Lung (tissue), 12 donors: Measurements from ENCODE around the gene MADD. TPM values are rescaled to one million over a fixed set of nuclear protein-coding genes. Genes with fewer than 3 reads are reported as not detected.
"Not testable (repeated sequence)": the region's sequence is repeated elsewhere in the genome, so short reads cannot be mapped to it uniquely, and the experiment has no call there.

Source experiments
- ATAC-seq: fragments of 200-7000 bp; cut with Tn5 transposase; one replicate; pipeline ENCODE4 v1.9.1; 2020; ENCODE audit warnings: moderate number of reproducible peaks; ENCODE audit not compliant: insufficient read depth, low FRiP score
- DNase-seq, 3 donors: peaks; one replicate each; pipeline ENCODE4 v3.0.0-alpha.2; 2013 to 2017
- H3K27ac ChIP-seq, 2 donors: one replicate each; pipeline ENCODE4 v1.5.1; 2013; ENCODE audit warnings: mild to moderate bottlenecking in 2 of 2, moderate library complexity in 2 of 2, control low read depth in 1 of 2, inconsistent platforms in 1 of 2, low read depth in 1 of 2, low read length in 1 of 2
- H3K27me3 ChIP-seq, 3 donors: one replicate each; pipeline ENCODE4 v1.5.1; 2013; ENCODE audit warnings: low read length in 2 of 3; ENCODE audit not compliant: control insufficient read depth in 3 of 3, insufficient read depth in 3 of 3
- H3K36me3 ChIP-seq, 4 donors: one replicate each; pipeline ENCODE4 v1.5.1; 2013; ENCODE audit warnings: low read length in 4 of 4, mild to moderate bottlenecking in 1 of 4, moderate library complexity in 1 of 4; ENCODE audit not compliant: control insufficient read depth in 4 of 4, insufficient read depth in 4 of 4
- H3K4me1 ChIP-seq, 5 donors: one replicate each; pipeline ENCODE4 v1.5.1; 2013; ENCODE audit warnings: low read length in 5 of 5, mild to moderate bottlenecking in 2 of 5, moderate library complexity in 1 of 5; ENCODE audit not compliant: control insufficient read depth in 5 of 5, insufficient read depth in 5 of 5
- H3K4me3 ChIP-seq: one replicate; pipeline ENCODE4 v1.5.1; 2013; ENCODE audit warnings: mild to moderate bottlenecking, control low read depth, moderate library complexity
- H3K9ac ChIP-seq, 2 donors: one replicate each; pipeline ENCODE4 v1.5.1; 2013; ENCODE audit warnings: low read length in 2 of 2, control low read depth in 1 of 2; ENCODE audit not compliant: insufficient read depth in 1 of 2
- H3K9me3 ChIP-seq, 4 donors: one replicate each; pipeline ENCODE4 v1.5.1; 2013; ENCODE audit warnings: low read length in 3 of 4, mild to moderate bottlenecking in 1 of 4, moderate library complexity in 1 of 4; ENCODE audit not compliant: control insufficient read depth in 4 of 4, insufficient read depth in 3 of 4
- CTCF ChIP-seq: IDR thresholded peaks from 2 replicates; pipeline ENCODE4 v1.5.1; 2012; ENCODE audit warnings: mild to moderate bottlenecking; ENCODE audit errors: control extremely low read depth, extremely low read depth
- whole genome bisulfite sequencing, 2 donors: extraction: QIAGEN DNeasy Blood & Tissue Kit; methylation state at CpG; one replicate each; pipeline ENCODE4 v1.1.7; 2013; 5-methylcytosine and 5-hydroxymethylcytosine counted together
- polyA plus RNA-seq, 2 donors: library from polyadenylated mRNA; stranded (reverse); fragments of 200-250 nt; gene quantifications; one replicate each; pipeline ENCODE4 v1.2.1, GENCODE V29; 2013
- total RNA-seq, 2 donors: library from RNA; depleted of rRNA in 1 of 2; stranded (reverse); fragments of >200 nt in 1 of 2; gene quantifications; one replicate each; pipeline ENCODE4 v1.2.1, GENCODE V29; 2014 to 2021
- donor health status: control.
- donor health status: control.
- donor health status: Bipolar disorder and iron deficiency.
- donor health status: healthy.
- donor health status: DM: yes; HTN: yes; CAD: no.

The MADD gene
- total and polyA plus RNA-seq, 4 donors = 15.9 to 56.8 (median 37.1) TPM

GRCh38 chr11:47333886-47334443 is 64.0 kb downstream of the MADD start:
- Histone ChIP-seq H3K9me3 (no peaks in the 10 kb centered on the region), H3K27ac (no peak overlapping the region), H3K27me3 (no peaks in the 10 kb centered on the region), H3K4me1 (peaks cover 0 to 3% (median 0%) of the 10 kb centered on the region in 5 donors), H3K9ac (no peak overlapping the region), H3K36me3 (peaks cover 0 to 15% (median 6%) of the 10 kb centered on the region in 4 donors), H3K4me3 (no peak overlapping the region)
- WGBS, 2 donors = 91 to 93% methylated on average over 8 of the region's 8 CpGs
- no peak for TF ChIP-seq CTCF
- no peak for ATAC-seq
- no peak for DNase-seq

DNA sequence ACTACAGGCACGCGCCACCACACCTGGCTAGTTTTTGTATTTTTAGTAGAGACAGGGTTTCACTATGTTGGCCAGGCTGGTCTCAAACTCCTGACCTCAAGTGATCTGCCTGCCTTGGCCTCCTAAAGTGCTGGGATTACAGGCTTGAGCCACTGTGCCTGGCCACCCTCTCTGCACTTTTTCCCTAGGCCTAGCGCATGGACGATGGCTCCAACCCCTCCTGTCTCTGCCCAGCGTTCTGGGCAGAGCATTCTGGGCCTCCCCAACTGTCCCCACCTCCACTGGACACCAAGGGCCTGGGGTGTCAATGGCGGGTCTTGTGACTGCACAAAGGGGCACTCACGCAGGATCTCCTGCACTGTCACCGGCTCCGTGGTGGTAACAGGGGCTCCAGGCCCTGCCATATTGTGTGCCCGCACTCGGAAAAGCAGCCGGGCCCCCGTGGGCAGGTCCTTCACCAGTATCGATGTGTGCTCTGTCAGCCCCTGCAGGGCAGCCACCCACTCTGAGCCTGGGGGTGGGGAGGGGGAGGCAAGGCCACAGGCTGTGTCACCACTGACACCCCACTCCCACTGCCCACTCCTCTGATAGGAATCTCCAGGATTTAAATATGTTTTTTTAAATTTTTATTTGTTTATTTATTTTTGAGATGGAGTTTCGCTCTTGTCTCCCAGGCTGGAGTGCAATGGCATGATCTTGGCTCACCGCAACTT is 64.9 kb downstream of the MADD start:
- 94 to 98% methylated on average over 16 of the region's 16 CpGs for WGBS, 2 donors
- not testable (repeated sequence) for DNase-seq, H3K4me1 ChIP-seq, H3K27ac ChIP-seq, ATAC-seq, H3K4me3 ChIP-seq, H3K27me3 ChIP-seq, H3K36me3 ChIP-seq, H3K9me3 ChIP-seq, H3K9ac ChIP-seq

GRCh38 chr11:47335733-47336132 is 65.8 kb downstream of the MADD start:
- 84 to 92% methylated on average over 9 of the region's 9 CpGs for WGBS, 2 donors
- H3K27me3 ChIP-seq = no peaks in the 10 kb centered on the region
- no peaks in the 10 kb centered on the region for H3K36me3 ChIP-seq
- H3K9me3 ChIP-seq = no peaks in the 10 kb centered on the region
- TF ChIP-seq CTCF = no peak
- H3K4me3 ChIP-seq = no peak overlapping the region
- no peaks in the 10 kb centered on the region for H3K4me1 ChIP-seq
- H3K27ac ChIP-seq = no peak overlapping the region
- DNase-seq (no peak), ATAC-seq (no peak)
- no peak overlapping the region for H3K9ac ChIP-seq

DNA sequence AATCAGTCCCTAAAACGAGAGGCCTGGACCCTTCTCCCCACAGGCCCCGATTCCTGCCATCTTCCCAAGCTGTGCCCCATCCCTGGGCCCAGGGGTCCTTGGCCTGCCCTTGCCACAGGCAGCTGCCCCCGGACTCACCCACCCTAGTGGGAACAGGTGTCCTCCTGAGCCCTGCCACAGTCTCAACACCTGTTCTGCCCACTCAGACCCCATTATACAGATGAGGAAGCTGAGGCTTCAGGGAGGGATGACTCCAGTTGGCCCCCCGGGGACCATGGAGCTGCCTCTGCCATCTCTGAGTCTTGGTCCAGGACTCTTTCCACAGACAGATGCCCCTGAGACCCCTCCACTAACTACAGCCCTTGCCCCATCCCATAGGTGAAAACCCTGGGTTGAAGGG is 66.7 kb downstream of the MADD start:
- Histone ChIP-seq H3K4me1 (no peaks in the 10 kb centered on the region), H3K27me3 (no peaks in the 10 kb centered on the region), H3K4me3 (no peak overlapping the region), H3K27ac (no peak overlapping the region), H3K9ac (no peak overlapping the region), H3K36me3 (no peaks in the 10 kb centered on the region), H3K9me3 (no peaks in the 10 kb centered on the region)
- WGBS, 2 donors = 91 to 92% methylated on average over 4 of the region's 4 CpGs
- DNase-seq (no peak), ATAC-seq (no peak)
- no peak for TF ChIP-seq CTCF
